ENCODE results near the gene RNF145. TPM values are rescaled to one million over a fixed set of nuclear protein-coding genes. Genes with fewer than 3 reads are reported as not detected.
"Not testable (repeated sequence)": the region's sequence is repeated elsewhere in the genome, so short reads cannot be mapped to it uniquely, and the experiment has no call there.

The RNF145 gene
- total RNA-seq, 4 donors from 2014 or later = 20.2 to 78.2 (median 73.6) TPM

DNA sequence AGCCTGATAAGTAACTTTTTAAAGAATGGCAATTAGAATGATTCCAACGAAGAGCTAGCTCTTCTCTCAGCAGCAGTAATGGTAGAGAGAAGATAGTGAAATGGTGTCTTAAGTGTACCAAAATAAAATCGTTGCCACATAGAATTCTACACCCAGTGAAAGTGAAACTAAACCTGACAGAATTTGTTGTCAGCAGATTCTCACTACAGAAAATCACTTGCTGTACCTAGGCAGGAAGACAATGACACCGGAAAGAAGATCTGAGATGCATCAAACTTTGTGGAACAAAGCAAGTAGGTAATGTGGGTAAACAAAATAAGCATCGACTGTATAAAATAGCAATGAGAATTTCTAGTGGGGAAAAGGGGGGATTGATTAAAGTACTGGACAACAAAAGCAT, 88.9 kb downstream of the RNF145 start:
- TF ChIP-seq POLR2A (IDR thresholded peaks at IDR 0.05) = no peak
- TF ChIP-seq, protein P1, sequence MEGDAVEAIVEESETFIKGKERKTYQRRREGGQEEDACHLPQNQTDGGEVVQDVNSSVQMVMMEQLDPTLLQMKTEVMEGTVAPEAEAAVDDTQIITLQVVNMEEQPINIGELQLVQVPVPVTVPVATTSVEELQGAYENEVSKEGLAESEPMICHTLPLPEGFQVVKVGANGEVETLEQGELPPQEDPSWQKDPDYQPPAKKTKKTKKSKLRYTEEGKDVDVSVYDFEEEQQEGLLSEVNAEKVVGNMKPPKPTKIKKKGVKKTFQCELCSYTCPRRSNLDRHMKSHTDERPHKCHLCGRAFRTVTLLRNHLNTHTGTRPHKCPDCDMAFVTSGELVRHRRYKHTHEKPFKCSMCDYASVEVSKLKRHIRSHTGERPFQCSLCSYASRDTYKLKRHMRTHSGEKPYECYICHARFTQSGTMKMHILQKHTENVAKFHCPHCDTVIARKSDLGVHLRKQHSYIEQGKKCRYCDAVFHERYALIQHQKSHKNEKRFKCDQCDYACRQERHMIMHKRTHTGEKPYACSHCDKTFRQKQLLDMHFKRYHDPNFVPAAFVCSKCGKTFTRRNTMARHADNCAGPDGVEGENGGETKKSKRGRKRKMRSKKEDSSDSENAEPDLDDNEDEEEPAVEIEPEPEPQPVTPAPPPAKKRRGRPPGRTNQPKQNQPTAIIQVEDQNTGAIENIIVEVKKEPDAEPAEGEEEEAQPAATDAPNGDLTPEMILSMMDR (IDR thresholded peaks at IDR 0.05) = no peak
- H3K9me3 ChIP-seq = no peaks in the 10 kb centered on the region
- H3K4me1 ChIP-seq = no peaks in the 10 kb centered on the region
- no peaks in the 10 kb centered on the region for H3K36me3 ChIP-seq
- H3K27ac ChIP-seq = no peak overlapping the region
- no peak for DNase-seq
- no peak overlapping the region for H3K4me3 ChIP-seq
- intact Hi-C loops (cut with DNase I; ENCODE audit: low total_unique reads) = no loop called here
- H3K27me3 ChIP-seq = no peaks in the 10 kb centered on the region

- H3K27ac ChIP-seq, H3K36me3 ChIP-seq, H3K9me3 ChIP-seq, H3K4me1 ChIP-seq, H3K4me3 ChIP-seq, DNase-seq, H3K27me3 ChIP-seq: not testable (repeated sequence)
- intact Hi-C loops (cut with DNase I; ENCODE audit: low total_unique reads) = loop anchor here (10.0 kb wide), 1 partner anchor 1045 kb away; no protein-coding TSS in a partner anchor
Measured at GRCh38 chr5:159119842-159120241, 89.5 kb downstream of the RNF145 start.

DNA sequence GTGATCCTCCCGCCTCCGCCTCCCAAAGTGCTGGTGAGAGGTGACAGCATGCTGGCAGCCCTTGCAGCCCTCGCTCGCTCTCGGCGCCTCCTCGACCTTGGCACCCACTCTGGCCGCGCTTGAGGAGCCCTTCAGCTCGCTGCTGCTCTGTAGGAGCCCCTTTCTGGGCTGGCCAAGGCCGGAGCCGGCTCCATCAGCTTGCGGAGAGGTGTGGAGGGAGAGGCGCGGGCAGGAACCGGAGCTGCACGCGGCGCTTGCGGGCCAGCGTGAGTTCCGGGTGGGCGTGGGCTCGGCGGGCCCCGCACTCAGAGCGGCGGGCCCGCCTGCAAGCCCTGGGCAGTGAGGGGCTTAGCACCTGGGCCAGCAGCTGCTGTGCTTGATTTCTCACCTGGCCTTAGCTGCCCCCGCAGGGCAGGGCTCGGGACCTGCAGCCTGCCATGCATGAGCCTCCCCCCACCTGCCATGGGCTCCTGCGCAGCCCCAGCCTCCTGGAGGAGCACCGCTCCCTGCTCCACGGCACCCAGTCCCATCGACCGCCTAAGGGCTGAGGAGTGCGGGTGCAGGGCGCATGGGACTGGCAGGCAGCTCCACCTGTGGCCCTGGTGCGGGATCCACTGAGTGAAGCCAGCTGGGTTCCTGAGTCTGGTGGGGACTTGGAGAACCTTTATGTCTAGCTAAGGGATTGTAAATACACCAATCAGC, 90.2 kb downstream of the RNF145 start:
- not testable (repeated sequence) for H3K27ac ChIP-seq, H3K4me1 ChIP-seq, DNase-seq, H3K4me3 ChIP-seq, H3K36me3 ChIP-seq, H3K27me3 ChIP-seq, H3K9me3 ChIP-seq
- intact Hi-C loops (cut with DNase I; ENCODE audit: low total_unique reads) = loop anchor here (10.0 kb wide), 1 partner anchor 1044 kb away; no protein-coding TSS in a partner anchor

GRCh38 chr5:159113405-159113804, 95.9 kb downstream of the RNF145 start:
- no peak for TF ChIP-seq POLR2A (IDR thresholded peaks at IDR 0.05)
- TF ChIP-seq, protein P1 (IDR thresholded peaks at IDR 0.05) = no peak
- Histone ChIP-seq H3K27ac (no peak overlapping the region), H3K4me1 (no peaks in the 10 kb centered on the region), H3K4me3 (no peak overlapping the region), H3K27me3 (no peaks in the 10 kb centered on the region), H3K9me3 (no peaks in the 10 kb centered on the region), H3K36me3 (no peaks in the 10 kb centered on the region)
- no peak for DNase-seq
- intact Hi-C loops (cut with DNase I; ENCODE audit: low total_unique reads) = loop anchor here (10.0 kb wide), 1 partner anchor 1039 kb away; no protein-coding TSS in a partner anchor

- Histone ChIP-seq H3K4me3 (no peak overlapping the region), H3K27ac (no peak overlapping the region), H3K9me3 (no peaks in the 10 kb centered on the region), H3K27me3 (no peaks in the 10 kb centered on the region), H3K4me1 (no peaks in the 10 kb centered on the region), H3K36me3 (no peaks in the 10 kb centered on the region)
- intact Hi-C loops (cut with DNase I; ENCODE audit: low total_unique reads) = loop anchor here (10.0 kb wide), 1 partner anchor 1038 kb away; no protein-coding TSS in a partner anchor
- no peak for TF ChIP-seq POLR2A (IDR thresholded peaks at IDR 0.05)
- TF ChIP-seq, protein P1 (IDR thresholded peaks at IDR 0.05) = no peak
- no peak for DNase-seq
Measured at GRCh38 chr5:159112436-159112835, 96.9 kb downstream of the RNF145 start.

Small RNA genes lying within 50 kb of the gene (small RNA-seq; reads per million reads assigned to genes)
- gene RF00263 = not detected

Other genes with a start within 250 kb of the RNF145 start
- 10 to 100 TPM; 16.2 to 82.6 (median 29.2) TPM for gene EBF1, start 109.6 kb downstream of the RNF145 start, total RNA-seq
- 10 to 100 TPM in 3 of 4 donors, 1 to 10 TPM in 1; 7.4 to 39.0 (median 21.6) TPM for gene UBLCP1, start 53.7 kb upstream of the RNF145 start, total RNA-seq
- gene IL12B, start 120.9 kb upstream of the RNF145 start, total RNA-seq = not detected

All from uterus (tissue), 4 donors.